Kidney epithelial cell (primary cell): ENCODE measurements around the gene PKLR. TPM values are rescaled to one million over a fixed set of nuclear protein-coding genes. Genes with fewer than 3 reads are reported as not detected.
"Not testable (repeated sequence)": the region's sequence is repeated elsewhere in the genome, so short reads cannot be mapped to it uniquely, and the experiment has no call there.

Experiments
- DNase-seq: peaks from one replicate; pipeline ENCODE4 v3.0.0-alpha.2; 2010; ENCODE audit warnings: low read depth
- H3K27me3 ChIP-seq: 2 replicates; pipeline ENCODE4 v1.6.0; 2011; ENCODE audit warnings: low read length; ENCODE audit not compliant: control insufficient read depth, insufficient read depth
- H3K36me3 ChIP-seq: 2 replicates; pipeline ENCODE4 v1.5.1; 2011; ENCODE audit warnings: low read length; ENCODE audit not compliant: control insufficient read depth, insufficient read depth
- H3K4me3 ChIP-seq: 2 replicates; pipeline ENCODE4 v1.5.1; 2011; ENCODE audit warnings: low read depth, mild to moderate bottlenecking, control low read depth, low read length
- CTCF ChIP-seq: IDR thresholded peaks from 2 replicates; pipeline ENCODE4 v1.5.1; 2011; ENCODE audit warnings: mild to moderate bottlenecking, moderate library complexity, low read length, control low read depth, inconsistent platforms; ENCODE audit not compliant: insufficient read depth, poor library complexity, severe bottlenecking
- total RNA-seq: library from RNA; depleted of rRNA; stranded (reverse); fragments of >200 nt; gene quantifications from 2 replicates; pipeline ENCODE4 v1.2.3, GENCODE V29; 2015

Gene PKLR
- not detected in 2 replicates for total RNA-seq

GRCh38 chr1:155301342-155301841 is at the start of gene PKLR:
Gene PKLR (minus strand): TSS chr1:155301438. CDS start chr1:155301395, 43 bp downstream.
- Histone ChIP-seq H3K4me3 (no peak within 1 kb of the TSS), H3K27me3 (peaks cover 7% of the 10 kb centered on the region), H3K36me3 (no peaks in the 10 kb centered on the region)
- TF ChIP-seq CTCF, result no peak
- no peak for DNase-seq

GRCh38 chr1:155342842-155343241 is 41.6 kb upstream of the PKLR start:
- no peak overlapping the region for H3K4me3 ChIP-seq
- H3K27me3 ChIP-seq, result no peaks in the 10 kb centered on the region
- DNase-seq, result no peak
- peaks cover 4% of the 10 kb centered on the region for H3K36me3 ChIP-seq
- no peak for TF ChIP-seq CTCF

- H3K27me3 ChIP-seq, result no peaks in the 10 kb centered on the region
- H3K36me3 ChIP-seq, result peaks cover 4% of the 10 kb centered on the region
- no peak overlapping the region for H3K4me3 ChIP-seq
- TF ChIP-seq CTCF, result no peak
- DNase-seq, result no peak
These were observed 38.4 kb upstream of the PKLR start for GRCh38 chr1:155339515-155340097.

GRCh38 chr1:155334962-155335361 is 33.7 kb upstream of the PKLR start:
- TF ChIP-seq CTCF, result no peak
- peaks cover 1% of the 10 kb centered on the region for H3K36me3 ChIP-seq
- H3K4me3 ChIP-seq, result no peak overlapping the region
- no peaks in the 10 kb centered on the region for H3K27me3 ChIP-seq
- DNase-seq, result no peak

GRCh38 chr1:155329980-155330598 is 28.9 kb upstream of the PKLR start:
- no peaks in the 10 kb centered on the region for H3K27me3 ChIP-seq
- no peak overlapping the region for H3K4me3 ChIP-seq
- DNase-seq, result no peak
- H3K36me3 ChIP-seq, result no peaks in the 10 kb centered on the region
- TF ChIP-seq CTCF, result no peak

- not testable (repeated sequence) for DNase-seq, H3K36me3 ChIP-seq, H3K27me3 ChIP-seq, H3K4me3 ChIP-seq
These were observed 27.6 kb upstream of the PKLR start for GRCh38 chr1:155328856-155329255.
